Suprapubic skin (tissue), 4 donors: ENCODE measurements around the gene WDR55. TPM values are rescaled to one million over a fixed set of nuclear protein-coding genes. Genes with fewer than 3 reads are reported as not detected.
"Not testable (repeated sequence)": the region's sequence is repeated elsewhere in the genome, so short reads cannot be mapped to it uniquely, and the experiment has no call there.

Source experiments
- DNase-seq, 2 donors: peaks; one replicate each; pipeline ENCODE4 v3.0.0-alpha.2; 2019; ENCODE audit warnings: low spot score in 2 of 2
- H3K27ac ChIP-seq: fragments of 200-600 bp; sonication (generic); one replicate; pipeline ENCODE4 v1.5.1; 2019
- H3K27me3 ChIP-seq: fragments of 200-600 bp; sonication (generic); one replicate; pipeline ENCODE4 v1.5.1; 2019
- H3K36me3 ChIP-seq: fragments of 200-600 bp; sonication (generic); one replicate; pipeline ENCODE4 v1.5.1; 2019
- H3K4me1 ChIP-seq: fragments of 200-600 bp; sonication (generic); one replicate; pipeline ENCODE4 v1.5.1; 2019
- H3K4me3 ChIP-seq: fragments of 200-600 bp; sonication (generic); one replicate; pipeline ENCODE4 v1.5.1; 2019; ENCODE audit warnings: mild to moderate bottlenecking
- H3K9me3 ChIP-seq: fragments of 200-600 bp; sonication (generic); one replicate; pipeline ENCODE4 v1.5.1; 2019
- EP300 ChIP-seq: sonication (generic); formaldehyde crosslinking; IDR thresholded peaks from one replicate; pipeline ENCODE4 v1.6.1; 2017; ENCODE audit warnings: antibody characterized with exemption
- POLR2A ChIP-seq, 2 donors: fragments of 450-650 bp; IDR thresholded peaks; one replicate each; pipeline ENCODE4 v1.6.1; 2017; ENCODE audit warnings: antibody characterized with exemption in 2 of 2, mild to moderate bottlenecking in 2 of 2, moderate library complexity in 2 of 2
- POLR2AphosphoS5 ChIP-seq, 3 donors: sonication (generic); formaldehyde crosslinking; IDR thresholded peaks; one replicate each; pipeline ENCODE4 v1.6.1; 2017; ENCODE audit warnings: antibody characterized with exemption in 3 of 3
- WGBS: methylation state at CpG from one replicate; pipeline ENCODE4 v1.1.5; 2018; 5-methylcytosine and 5-hydroxymethylcytosine counted together
- total RNA-seq, 4 donors: library from RNA; depleted of rRNA; stranded (reverse); fragments of >200 nt; gene quantifications; one replicate each; pipeline ENCODE4 v1.1.0, GENCODE V29; 2016
- TF ChIP-seq, protein P1 (sequence below), 2 donors: fragments of 200-600 bp in 1 of 2; fragments of 450-650 bp in 1 of 2; sonication (generic) in 1 of 2; IDR thresholded peaks; one replicate each; pipeline ENCODE4 v1.5.1; 2016 to 2019; ENCODE audit warnings: antibody characterized with exemption in 2 of 2, mild to moderate bottlenecking in 1 of 2, moderate library complexity in 1 of 2

WDR55 gene
- total RNA-seq, 4 donors from 2014 or later: 15.7 to 41.5 (median 22.8) TPM

DNA sequence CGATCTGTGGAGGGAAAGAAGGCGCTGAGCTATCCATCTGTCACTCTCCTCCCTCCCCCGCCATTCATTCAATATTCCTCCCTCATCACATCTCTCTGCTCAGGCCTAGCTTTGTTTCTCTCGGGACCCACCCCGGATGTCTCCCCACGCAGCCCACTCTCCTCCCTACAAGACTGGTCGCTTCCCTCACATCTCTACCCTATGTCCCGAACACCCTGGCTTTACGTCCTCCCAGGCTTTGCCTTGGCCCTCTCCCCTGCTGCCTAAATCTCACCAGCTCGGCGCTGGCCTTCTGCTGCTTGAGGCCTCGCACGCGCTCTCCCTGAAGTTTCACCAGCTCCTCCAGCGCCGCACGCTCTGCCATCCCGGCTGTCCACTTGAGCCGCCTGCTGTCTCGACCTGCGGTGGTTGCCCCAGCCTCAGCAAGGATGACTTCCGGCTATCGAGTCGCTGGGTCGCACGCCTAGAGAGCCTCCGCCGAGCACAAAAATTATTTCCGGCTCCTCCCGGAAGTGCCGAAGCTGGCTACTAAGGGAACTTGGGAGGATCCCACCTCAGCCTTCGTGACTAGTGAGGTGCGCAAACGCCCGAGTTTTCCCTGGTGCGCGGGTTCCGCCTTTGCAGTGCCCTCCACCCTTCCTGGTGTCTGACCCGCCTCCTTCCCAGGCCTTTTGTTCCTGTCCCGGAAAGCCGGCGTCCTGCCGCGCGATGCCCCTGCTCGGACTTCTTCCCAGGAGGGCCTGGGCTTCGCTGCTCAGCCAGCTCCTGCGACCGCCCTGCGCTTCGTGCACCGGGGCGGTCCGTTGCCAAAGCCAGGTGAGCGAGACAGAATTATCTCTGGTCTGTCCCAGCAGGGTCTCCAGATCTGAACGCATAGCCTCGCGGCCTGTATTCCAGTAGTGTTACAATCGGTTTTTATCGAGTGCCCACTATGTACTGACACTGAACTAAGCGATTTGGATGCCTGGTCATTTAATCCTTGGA, 26.5 kb downstream of the WDR55 start, which contains the start of the genes HARS1 and HARS2:
TSS of gene HARS1 (minus strand) at position 430 of the 984 bp plus-strand sequence. CDS start at position 364, 66 bp downstream.
TSS of gene HARS2 (plus strand) at position 515 of the 984 bp plus-strand sequence. CDS start at position 709, 194 bp downstream.
- Histone ChIP-seq H3K4me1 (peaks cover 43% of the 10 kb centered on the region), H3K27ac (peak within 1 kb of the TSS; percentile 93), H3K36me3 (peaks cover 39% of the 10 kb centered on the region), H3K4me3 (peak within 1 kb of the TSS; percentile 87), H3K9me3 (no peaks in the 10 kb centered on the region), H3K27me3 (no peaks in the 10 kb centered on the region)
- under 1% methylated on average over 30 of the region's 61 CpGs for WGBS
- DNase-seq: peak; percentile 95
- TF ChIP-seq EP300 (no peak), POLR2AphosphoS5 (IDR thresholded peaks at IDR 0.05) (peak in 1 of 3 donors; percentile 72), POLR2A (IDR thresholded peaks at IDR 0.05) (peak in 1 of 2 donors; percentile 51)
- TF ChIP-seq, protein P1, sequence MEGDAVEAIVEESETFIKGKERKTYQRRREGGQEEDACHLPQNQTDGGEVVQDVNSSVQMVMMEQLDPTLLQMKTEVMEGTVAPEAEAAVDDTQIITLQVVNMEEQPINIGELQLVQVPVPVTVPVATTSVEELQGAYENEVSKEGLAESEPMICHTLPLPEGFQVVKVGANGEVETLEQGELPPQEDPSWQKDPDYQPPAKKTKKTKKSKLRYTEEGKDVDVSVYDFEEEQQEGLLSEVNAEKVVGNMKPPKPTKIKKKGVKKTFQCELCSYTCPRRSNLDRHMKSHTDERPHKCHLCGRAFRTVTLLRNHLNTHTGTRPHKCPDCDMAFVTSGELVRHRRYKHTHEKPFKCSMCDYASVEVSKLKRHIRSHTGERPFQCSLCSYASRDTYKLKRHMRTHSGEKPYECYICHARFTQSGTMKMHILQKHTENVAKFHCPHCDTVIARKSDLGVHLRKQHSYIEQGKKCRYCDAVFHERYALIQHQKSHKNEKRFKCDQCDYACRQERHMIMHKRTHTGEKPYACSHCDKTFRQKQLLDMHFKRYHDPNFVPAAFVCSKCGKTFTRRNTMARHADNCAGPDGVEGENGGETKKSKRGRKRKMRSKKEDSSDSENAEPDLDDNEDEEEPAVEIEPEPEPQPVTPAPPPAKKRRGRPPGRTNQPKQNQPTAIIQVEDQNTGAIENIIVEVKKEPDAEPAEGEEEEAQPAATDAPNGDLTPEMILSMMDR (IDR thresholded peaks at IDR 0.05): no peak

DNA sequence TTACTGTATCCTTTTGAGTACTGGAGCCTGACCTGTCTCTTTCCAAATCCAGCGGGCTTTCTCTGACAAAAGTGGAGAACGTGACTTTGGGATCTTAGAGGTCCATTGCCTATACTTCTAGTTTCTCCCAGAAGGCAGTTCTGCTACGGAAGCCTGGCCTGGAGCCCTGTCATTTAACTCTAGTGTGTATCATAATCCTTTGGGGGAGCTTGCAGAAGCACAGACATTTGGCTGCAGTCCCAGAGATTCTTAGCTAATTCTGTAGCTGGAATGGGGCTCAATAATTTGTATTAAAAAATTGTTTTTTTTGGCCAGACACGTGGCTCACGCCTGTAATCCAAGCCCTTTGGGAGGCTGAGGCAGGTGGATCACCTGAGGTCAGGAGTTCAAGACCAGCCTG, 29.6 kb downstream of the WDR55 start:
- TF ChIP-seq POLR2A (IDR thresholded peaks at IDR 0.05) (no peak), EP300 (no peak), POLR2AphosphoS5 (IDR thresholded peaks at IDR 0.05) (no peak)
- TF ChIP-seq, protein P1 (IDR thresholded peaks at IDR 0.05): no peak
- no peaks in the 10 kb centered on the region for H3K27me3 ChIP-seq
- no peak overlapping the region for H3K4me3 ChIP-seq
- H3K9me3 ChIP-seq: no peaks in the 10 kb centered on the region
- peaks cover 54% of the 10 kb centered on the region for H3K36me3 ChIP-seq
- H3K27ac ChIP-seq: no peak overlapping the region
- DNase-seq: no peak
- peaks cover 38% of the 10 kb centered on the region for H3K4me1 ChIP-seq
- WGBS: 57% methylated on average over 5 of the region's 5 CpGs

DNA sequence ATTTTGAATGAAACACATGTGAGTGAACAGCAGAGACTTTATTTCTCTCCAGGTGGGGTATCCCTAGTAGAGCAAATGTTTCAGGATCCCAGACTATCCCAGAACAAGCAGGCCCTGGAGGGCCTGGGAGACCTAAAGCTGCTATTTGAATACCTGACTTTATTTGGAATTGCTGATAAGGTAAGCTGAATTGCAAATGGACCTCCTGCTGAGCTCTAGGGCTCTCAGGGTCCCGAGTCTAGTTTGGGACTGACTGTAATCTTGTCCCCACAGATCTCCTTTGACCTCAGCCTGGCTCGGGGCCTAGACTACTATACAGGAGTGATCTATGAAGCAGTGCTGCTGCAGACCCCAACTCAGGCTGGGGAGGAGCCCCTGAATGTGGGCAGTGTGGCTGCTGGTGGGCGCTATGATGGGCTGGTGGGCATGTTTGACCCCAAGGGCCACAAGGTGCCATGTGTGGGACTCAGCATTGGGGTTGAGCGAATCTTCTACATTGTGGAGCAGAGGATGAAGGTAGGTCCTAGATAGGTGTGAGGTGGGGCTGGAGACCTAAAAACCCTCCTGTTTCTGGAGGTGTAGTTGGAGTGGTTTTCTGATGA, 32.3 kb downstream of the WDR55 start:
- 92% methylated on average over 2 of the region's 4 CpGs for WGBS
- no peaks in the 10 kb centered on the region for H3K27me3 ChIP-seq
- DNase-seq: no peak
- no peaks in the 10 kb centered on the region for H3K9me3 ChIP-seq
- no peak overlapping the region for H3K27ac ChIP-seq
- H3K36me3 ChIP-seq: peaks cover 60% of the 10 kb centered on the region
- no peak overlapping the region for H3K4me3 ChIP-seq
- TF ChIP-seq POLR2A (IDR thresholded peaks at IDR 0.05): no peak
- peaks cover 35% of the 10 kb centered on the region for H3K4me1 ChIP-seq

DNA sequence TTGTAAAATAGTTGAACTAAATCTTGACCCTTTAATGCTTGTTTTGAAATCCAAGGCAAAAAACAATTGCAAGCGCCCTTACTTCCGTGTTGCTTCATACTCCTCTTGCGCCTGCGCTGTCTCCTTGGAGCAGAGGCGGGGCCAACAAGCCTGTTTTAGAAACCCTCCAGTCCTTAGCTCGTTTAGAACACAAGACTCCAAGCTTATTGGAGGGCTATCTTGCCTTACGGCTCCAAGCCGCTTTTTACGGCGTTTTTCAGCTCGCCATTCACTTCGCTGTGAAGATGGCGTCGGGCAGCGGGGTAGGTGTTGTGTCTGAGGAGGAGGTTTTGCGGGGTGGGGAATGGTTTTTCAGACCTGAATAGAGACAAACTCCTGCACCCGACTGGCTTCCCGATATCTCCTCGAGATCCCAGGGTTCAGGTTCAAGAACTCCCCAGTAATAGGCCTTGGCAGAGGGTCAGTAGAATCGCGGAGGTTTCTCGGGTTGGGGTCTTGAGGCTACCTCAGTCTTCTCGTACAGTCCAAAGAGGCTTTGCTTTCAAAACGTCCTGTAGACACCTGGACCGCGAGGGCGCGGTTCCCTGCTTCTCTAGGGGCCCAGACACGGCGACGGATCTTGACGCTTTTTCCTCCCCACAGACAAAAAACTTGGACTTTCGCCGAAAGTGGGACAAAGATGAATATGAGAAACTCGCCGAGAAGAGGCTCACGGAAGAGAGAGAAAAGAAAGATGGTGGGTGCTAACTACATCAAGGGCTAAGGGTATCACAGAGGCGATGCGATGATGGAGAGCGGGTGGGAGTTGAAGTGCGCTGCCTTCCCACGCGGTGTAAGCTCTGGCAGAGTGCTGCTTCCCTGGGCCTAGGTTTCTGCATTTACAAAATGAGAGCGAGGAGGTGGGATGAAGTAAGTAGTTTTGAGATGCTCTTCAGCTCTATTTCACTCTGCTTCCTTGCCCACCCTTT, 35.8 kb downstream of the WDR55 start, which contains the start of gene ZMAT2:
TSS of gene ZMAT2 (plus strand) at position 271 of the 968 bp plus-strand sequence. CDS start at position 285, 14 bp downstream.
- peak; percentile 95 to 97 for DNase-seq
- Histone ChIP-seq H3K4me1 (peaks cover 17% of the 10 kb centered on the region), H3K27ac (peak within 1 kb of the TSS; percentile 83), H3K27me3 (no peaks in the 10 kb centered on the region), H3K9me3 (no peaks in the 10 kb centered on the region), H3K36me3 (peaks cover 78% of the 10 kb centered on the region), H3K4me3 (peak within 1 kb of the TSS; percentile 95)
- WGBS: 2% methylated on average over 42 of the region's 44 CpGs
- TF ChIP-seq POLR2AphosphoS5 (IDR thresholded peaks at IDR 0.05) (peak; percentile 36 to 82 (median 73)), POLR2A (IDR thresholded peaks at IDR 0.05) (peak in 1 of 2 donors; percentile 82), EP300 (no peak)
- TF ChIP-seq, protein P1 (IDR thresholded peaks at IDR 0.05): no peak

DNA sequence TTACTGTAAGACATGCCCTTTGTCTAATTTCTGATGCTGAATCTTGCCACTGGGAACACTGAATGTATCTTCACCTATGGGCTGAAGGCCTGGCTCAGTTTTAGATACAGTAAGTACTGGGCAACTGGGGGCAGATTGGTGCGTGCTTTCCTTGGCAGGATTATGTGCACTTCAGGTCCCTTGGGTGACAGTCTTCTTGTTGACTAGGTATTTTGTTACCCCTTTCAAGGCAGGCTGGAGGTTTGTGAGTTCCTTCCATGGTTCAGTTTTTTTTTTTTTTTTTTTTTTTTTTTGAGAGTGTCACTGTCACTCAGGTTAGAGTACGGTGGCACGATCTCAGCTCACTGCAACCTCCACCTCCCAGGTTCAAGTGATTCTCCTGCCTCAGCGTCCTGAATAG, 43.1 kb downstream of the WDR55 start:
- Histone ChIP-seq H3K9me3 (no peaks in the 10 kb centered on the region), H3K36me3 (peaks cover 46% of the 10 kb centered on the region), H3K27me3 (no peaks in the 10 kb centered on the region), H3K27ac (no peak overlapping the region), H3K4me1 (peaks cover 8% of the 10 kb centered on the region), H3K4me3 (no peak overlapping the region)
- 92% methylated on average over 4 of the region's 4 CpGs for WGBS
- no peak for DNase-seq
- TF ChIP-seq POLR2AphosphoS5 (IDR thresholded peaks at IDR 0.05): no peak
- no peak for TF ChIP-seq POLR2A (IDR thresholded peaks at IDR 0.05)
- TF ChIP-seq EP300: no peak
- TF ChIP-seq, protein P1 (IDR thresholded peaks at IDR 0.05): no peak

DNA sequence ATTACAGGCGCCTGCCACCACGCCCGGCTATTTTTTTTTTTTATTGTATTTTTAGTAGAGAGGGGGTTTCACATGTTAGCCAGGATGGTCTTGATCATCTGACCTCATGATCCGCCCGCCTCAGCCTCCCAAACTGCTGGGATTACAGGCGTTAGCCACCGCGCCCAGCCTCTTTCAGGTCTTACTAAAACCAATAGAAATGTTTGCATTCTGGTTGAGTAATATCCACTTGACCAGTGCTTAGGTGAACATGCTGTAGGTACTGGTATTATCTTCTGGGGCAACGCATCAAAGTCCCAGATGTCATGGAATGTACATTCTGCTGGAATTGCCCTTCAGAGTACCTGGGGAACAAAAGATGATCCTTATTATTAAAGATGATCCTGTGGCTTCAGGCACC, 44.1 kb downstream of the WDR55 start:
- not testable (repeated sequence) for H3K27me3 ChIP-seq, DNase-seq, H3K4me1 ChIP-seq, H3K9me3 ChIP-seq, H3K4me3 ChIP-seq, H3K27ac ChIP-seq
- 97% methylated on average over 9 of the region's 9 CpGs for WGBS
- H3K36me3 ChIP-seq: peaks cover 36% of the 10 kb centered on the region
